ENCODE results near the gene SLC2A9. TPM values are rescaled to one million over a fixed set of nuclear protein-coding genes. Genes with fewer than 3 reads are reported as not detected.

The SLC2A9 gene
- total RNA-seq, 1 donor from 2014 or later, result 6.2 TPM

GRCh38 chr4:10023050-10023419 lies 1.7 kb upstream of the SLC2A9 start:
- Histone ChIP-seq H3K9me3 (no peaks in the 10 kb centered on the region), H3K36me3 (no peaks in the 10 kb centered on the region), H3K27ac (no peak overlapping the region), H3K27me3 (no peaks in the 10 kb centered on the region), H3K4me3 (no peak overlapping the region), H3K4me1 (peaks cover 0 to 9% of the 10 kb centered on the region in 2 donors)
- DNase-seq (ENCODE audit: low spot score in 2 of 2), result no peak
- no peak for TF ChIP-seq CTCF (IDR thresholded peaks at IDR 0.05)
- intact Hi-C loops (cut with DNase I), result no loop called here

DNA sequence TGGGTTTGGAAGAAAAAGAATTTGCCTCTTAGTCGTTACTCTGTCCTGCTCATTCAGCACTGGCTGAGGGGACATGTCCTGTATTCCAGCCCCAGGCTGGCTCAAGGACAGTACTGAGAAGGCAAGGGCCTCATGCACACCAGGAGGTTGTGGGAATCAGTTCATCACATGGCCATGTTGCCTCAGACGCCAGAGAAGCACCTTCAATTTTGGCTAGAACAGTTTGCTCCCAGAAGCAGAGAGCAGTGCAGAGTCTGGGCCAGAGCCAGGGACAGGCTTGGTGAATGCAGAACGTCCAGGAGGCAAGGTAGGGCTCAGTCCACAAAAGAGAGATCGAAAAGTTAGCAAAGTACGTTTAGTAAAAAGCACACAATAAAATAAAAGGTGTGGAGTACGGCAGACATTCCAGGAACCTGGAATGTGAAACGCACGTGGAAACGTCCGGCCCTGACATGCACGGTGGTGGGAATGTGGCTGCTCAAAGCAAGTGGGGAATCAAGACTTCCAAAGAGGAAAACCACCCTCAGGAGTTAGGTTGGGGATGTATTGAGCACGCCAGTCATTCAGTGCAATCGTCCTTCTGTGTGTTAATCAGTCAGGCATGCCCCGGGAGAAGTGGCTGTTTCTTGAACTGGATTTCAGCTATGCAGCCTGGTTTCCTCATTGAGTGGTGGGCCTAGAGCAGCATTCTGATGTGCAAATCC lies 1.2 kb upstream of the SLC2A9 start:
- no peak overlapping the region for H3K4me3 ChIP-seq
- no peak overlapping the region for H3K27ac ChIP-seq
- peaks cover 0 to 9% of the 10 kb centered on the region in 2 donors for H3K4me1 ChIP-seq
- intact Hi-C loops (cut with DNase I), result no loop called here
- DNase-seq (ENCODE audit: low spot score in 2 of 2), result no peak
- H3K36me3 ChIP-seq, result no peaks in the 10 kb centered on the region
- no peak for TF ChIP-seq CTCF (IDR thresholded peaks at IDR 0.05)
- no peaks in the 10 kb centered on the region for H3K27me3 ChIP-seq
- H3K9me3 ChIP-seq, result no peaks in the 10 kb centered on the region

- intact Hi-C loops (cut with DNase I), result no loop called here
- H3K4me1 ChIP-seq, result peaks cover 0 to 9% of the 10 kb centered on the region in 2 donors
- no peak for TF ChIP-seq CTCF (IDR thresholded peaks at IDR 0.05)
- no peaks in the 10 kb centered on the region for H3K36me3 ChIP-seq
- H3K27me3 ChIP-seq, result no peaks in the 10 kb centered on the region
- DNase-seq (ENCODE audit: low spot score in 2 of 2), result no peak
- H3K27ac ChIP-seq, result peak overlapping the region; percentile 90 to 92
- H3K4me3 ChIP-seq, result no peak overlapping the region
- H3K9me3 ChIP-seq, result no peaks in the 10 kb centered on the region
These were observed 341 bp upstream of the SLC2A9 start for GRCh38 chr4:10021653-10022023.

GRCh38 chr4:10020106-10020505 lies 1.2 kb downstream of the SLC2A9 start:
- no peak for DNase-seq (ENCODE audit: low spot score in 2 of 2)
- TF ChIP-seq CTCF (IDR thresholded peaks at IDR 0.05), result no peak
- H3K27ac ChIP-seq, result peak overlapping the region; percentile 90 to 92
- intact Hi-C loops (cut with DNase I), result no loop called here
- H3K4me1 ChIP-seq, result peaks cover 0 to 9% of the 10 kb centered on the region in 2 donors
- no peaks in the 10 kb centered on the region for H3K36me3 ChIP-seq
- H3K27me3 ChIP-seq, result no peaks in the 10 kb centered on the region
- H3K9me3 ChIP-seq, result no peaks in the 10 kb centered on the region
- no peak overlapping the region for H3K4me3 ChIP-seq

- peak overlapping the region; percentile 65 to 66 for H3K4me3 ChIP-seq
- intact Hi-C loops (cut with DNase I), result loop anchor here (1.0 to 2.0 kb wide), 3 partner anchors 44 to 329 kb away; no protein-coding TSS in a partner anchor
- no peaks in the 10 kb centered on the region for H3K9me3 ChIP-seq
- H3K27ac ChIP-seq, result peak overlapping the region; percentile 90 to 92
- H3K36me3 ChIP-seq, result no peaks in the 10 kb centered on the region
- H3K4me1 ChIP-seq, result peaks cover 0 to 9% of the 10 kb centered on the region in 2 donors
- TF ChIP-seq CTCF (IDR thresholded peaks at IDR 0.05), result no peak
- no peaks in the 10 kb centered on the region for H3K27me3 ChIP-seq
- DNase-seq (ENCODE audit: low spot score in 2 of 2), result no peak
These were observed 1.7 kb downstream of the SLC2A9 start for GRCh38 chr4:10019521-10020051.
